Caco-2 (cell line): Measurements from ENCODE around the gene DLGAP4. TPM values are rescaled to one million over a fixed set of nuclear protein-coding genes. Genes with fewer than 3 reads are reported as not detected.
A peak's percentile ranks its signal among the peaks of the same experiment; 100 is the strongest.

Experiments
- BruUV-seq: library from RNA; stranded (reverse); fragments of 400-500 nt; replicated peaks from 2 replicates; lab custom pipeline; 2021; lab: Mats Ljungman, UMichigan
- CTCF ChIA-PET: fragments of 300-600 bp; sonication (Branson Sonifier 250); formaldehyde crosslinking; loops from one replicate; lab custom pipeline; 2022; ENCODE audit warnings: antibody characterized with exemption; lab: Charles Lee
- POLR2A ChIA-PET: fragments of 300-600 bp; sonication (Branson Sonifier 250); formaldehyde crosslinking; loops from one replicate; lab custom pipeline; 2022; ENCODE audit warnings: antibody characterized with exemption; lab: Charles Lee
- DNase-seq, 2 experiments: peaks; one replicate each; pipeline versions ENCODE4 v3.0.0 to v3.0.0-alpha.2; 2020 to 2022
- H3K27me3 ChIP-seq: replicated peaks from 2 replicates; pipeline ENCODE4 v1.6.0; 2011; ENCODE audit warnings: low read length; ENCODE audit not compliant: control insufficient read depth, insufficient read depth
- H3K36me3 ChIP-seq: 2 replicates; pipeline ENCODE4 v1.5.1; 2011; ENCODE audit warnings: low read length; ENCODE audit not compliant: control insufficient read depth, insufficient read depth
- H3K4me1 ChIP-seq: fragments of 250-450 bp; sonication (Bioruptor Pico); 2 replicates; pipeline ENCODE4 v1.5.1; 2020; ENCODE audit warnings: mild to moderate bottlenecking
- H3K4me3 ChIP-seq: 2 replicates; pipeline ENCODE4 v1.5.1; 2011; ENCODE audit warnings: low read depth, mild to moderate bottlenecking, control low read depth, low read length
- H3K9me3 ChIP-seq: fragments of 250-450 bp; sonication (Bioruptor Pico); 2 replicates; pipeline ENCODE4 v1.5.1; 2020; ENCODE audit warnings: mild to moderate bottlenecking, moderate library complexity
- H3K27ac Mint-ChIP-seq: one replicate; pipeline ENCODE4 v1.8.0; 2022; ENCODE audit warnings: mixed read lengths; ENCODE audit not compliant: unreplicated experiment
- H3K27me3 Mint-ChIP-seq: one replicate; pipeline ENCODE4 v1.8.0; 2022; ENCODE audit warnings: mixed read lengths; ENCODE audit not compliant: insufficient read depth, unreplicated experiment
- H3K36me3 Mint-ChIP-seq: one replicate; pipeline ENCODE4 v1.8.0; 2022; ENCODE audit warnings: mild to moderate bottlenecking, mixed read lengths; ENCODE audit not compliant: insufficient read depth, unreplicated experiment
- H3K4me1 Mint-ChIP-seq: one replicate; pipeline ENCODE4 v1.8.0; 2022; ENCODE audit warnings: low read depth, mixed read lengths; ENCODE audit not compliant: unreplicated experiment
- H3K4me3 Mint-ChIP-seq: one replicate; pipeline ENCODE4 v1.8.0; 2022; ENCODE audit warnings: mild to moderate bottlenecking, moderate library complexity, mixed read lengths; ENCODE audit not compliant: unreplicated experiment
- H3K9me3 Mint-ChIP-seq: one replicate; pipeline ENCODE4 v1.8.0; 2022; ENCODE audit warnings: mixed read lengths; ENCODE audit not compliant: unreplicated experiment
- intact Hi-C: fragments of 100-400 bp; cut with micrococcal nuclease; formaldehyde crosslinking; loops from one replicate; pipeline ENCODE4 v1.10.0; 2022; ENCODE audit not compliant: unreplicated experiment
- total RNA-seq: library from RNA; stranded (reverse); gene quantifications from 2 replicates; pipeline ENCODE4 v1.2.3, GENCODE V29; 2022
- TF ChIP-seq, protein P1 (sequence below), 2 experiments: fragments of 200-600 bp in 1 of 2; IDR thresholded peaks; 1 replicate in 1 of 2; 2 replicates in 1 of 2; pipeline versions ENCODE4 v1.5.1 to v1.8.0; 2011 to 2022; ENCODE audit warnings: antibody characterized with exemption in 1 of 2, control low read depth in 1 of 2, inconsistent platforms in 1 of 2, low read depth in 1 of 2, low read length in 1 of 2, mild to moderate bottlenecking in 1 of 2, moderate library complexity in 1 of 2; ENCODE audit not compliant: insufficient read depth in 1 of 2, severe bottlenecking in 1 of 2, unreplicated experiment in 1 of 2

The DLGAP4 gene
- total RNA-seq, 1 experiment from 2014 or later, result 122 TPM

DNA sequence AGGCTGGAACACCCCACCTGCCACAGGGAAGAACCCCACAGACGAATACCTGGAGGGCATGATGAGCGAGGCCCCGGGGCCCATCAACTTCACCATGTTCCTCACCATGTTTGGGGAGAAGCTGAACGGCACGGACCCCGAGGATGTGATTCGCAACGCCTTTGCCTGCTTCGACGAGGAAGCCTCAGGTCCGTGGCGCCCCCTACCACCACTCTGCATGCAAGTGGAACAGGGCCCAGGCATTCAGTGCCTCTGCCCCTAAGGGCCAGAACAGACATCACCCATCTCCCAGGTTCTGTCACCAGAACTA, 241.8 kb downstream of the DLGAP4 start:
- Histone ChIP-seq H3K27me3 (no peaks in the 10 kb centered on the region), H3K4me3 (no peak overlapping the region), H3K9me3 (no peaks in the 10 kb centered on the region), H3K36me3 (no peaks in the 10 kb centered on the region), H3K4me1 (peaks cover 3% of the 10 kb centered on the region)
- peak in 1 of 2 experiments; percentile 68 for DNase-seq
- TF ChIP-seq, protein P1, sequence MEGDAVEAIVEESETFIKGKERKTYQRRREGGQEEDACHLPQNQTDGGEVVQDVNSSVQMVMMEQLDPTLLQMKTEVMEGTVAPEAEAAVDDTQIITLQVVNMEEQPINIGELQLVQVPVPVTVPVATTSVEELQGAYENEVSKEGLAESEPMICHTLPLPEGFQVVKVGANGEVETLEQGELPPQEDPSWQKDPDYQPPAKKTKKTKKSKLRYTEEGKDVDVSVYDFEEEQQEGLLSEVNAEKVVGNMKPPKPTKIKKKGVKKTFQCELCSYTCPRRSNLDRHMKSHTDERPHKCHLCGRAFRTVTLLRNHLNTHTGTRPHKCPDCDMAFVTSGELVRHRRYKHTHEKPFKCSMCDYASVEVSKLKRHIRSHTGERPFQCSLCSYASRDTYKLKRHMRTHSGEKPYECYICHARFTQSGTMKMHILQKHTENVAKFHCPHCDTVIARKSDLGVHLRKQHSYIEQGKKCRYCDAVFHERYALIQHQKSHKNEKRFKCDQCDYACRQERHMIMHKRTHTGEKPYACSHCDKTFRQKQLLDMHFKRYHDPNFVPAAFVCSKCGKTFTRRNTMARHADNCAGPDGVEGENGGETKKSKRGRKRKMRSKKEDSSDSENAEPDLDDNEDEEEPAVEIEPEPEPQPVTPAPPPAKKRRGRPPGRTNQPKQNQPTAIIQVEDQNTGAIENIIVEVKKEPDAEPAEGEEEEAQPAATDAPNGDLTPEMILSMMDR (IDR thresholded peaks at IDR 0.05; ENCODE audit: insufficient read depth in 1 of 2, low read depth in 1 of 2, low read length in 1 of 2, severe bottlenecking in 1 of 2, unreplicated experiment in 1 of 2), result peak; percentile 40 to 46
- POLR2A ChIA-PET, result interaction anchor here (0.6 kb wide), 1 partner anchor 18 kb away, joined by 3 read pairs; no protein-coding TSS in a partner anchor
- H3K27ac Mint-ChIP-seq, result no peak overlapping the region
- CTCF ChIA-PET, result interaction anchor here (1.1 to 1.3 kb wide), 2 partner anchors 14 to 119 kb away, joined by 3 read pairs; no protein-coding TSS in a partner anchor
- H3K9me3 Mint-ChIP-seq, result no peaks in the 10 kb centered on the region
- no peaks in the 10 kb centered on the region for H3K27me3 Mint-ChIP-seq
- intact Hi-C loops, result no loop called here
- peaks cover 56% of the 10 kb centered on the region for H3K36me3 Mint-ChIP-seq
- peaks cover 2% of the 10 kb centered on the region for H3K4me1 Mint-ChIP-seq
- no peak overlapping the region for H3K4me3 Mint-ChIP-seq
- BruUV-seq, result no TSS peak

DNA sequence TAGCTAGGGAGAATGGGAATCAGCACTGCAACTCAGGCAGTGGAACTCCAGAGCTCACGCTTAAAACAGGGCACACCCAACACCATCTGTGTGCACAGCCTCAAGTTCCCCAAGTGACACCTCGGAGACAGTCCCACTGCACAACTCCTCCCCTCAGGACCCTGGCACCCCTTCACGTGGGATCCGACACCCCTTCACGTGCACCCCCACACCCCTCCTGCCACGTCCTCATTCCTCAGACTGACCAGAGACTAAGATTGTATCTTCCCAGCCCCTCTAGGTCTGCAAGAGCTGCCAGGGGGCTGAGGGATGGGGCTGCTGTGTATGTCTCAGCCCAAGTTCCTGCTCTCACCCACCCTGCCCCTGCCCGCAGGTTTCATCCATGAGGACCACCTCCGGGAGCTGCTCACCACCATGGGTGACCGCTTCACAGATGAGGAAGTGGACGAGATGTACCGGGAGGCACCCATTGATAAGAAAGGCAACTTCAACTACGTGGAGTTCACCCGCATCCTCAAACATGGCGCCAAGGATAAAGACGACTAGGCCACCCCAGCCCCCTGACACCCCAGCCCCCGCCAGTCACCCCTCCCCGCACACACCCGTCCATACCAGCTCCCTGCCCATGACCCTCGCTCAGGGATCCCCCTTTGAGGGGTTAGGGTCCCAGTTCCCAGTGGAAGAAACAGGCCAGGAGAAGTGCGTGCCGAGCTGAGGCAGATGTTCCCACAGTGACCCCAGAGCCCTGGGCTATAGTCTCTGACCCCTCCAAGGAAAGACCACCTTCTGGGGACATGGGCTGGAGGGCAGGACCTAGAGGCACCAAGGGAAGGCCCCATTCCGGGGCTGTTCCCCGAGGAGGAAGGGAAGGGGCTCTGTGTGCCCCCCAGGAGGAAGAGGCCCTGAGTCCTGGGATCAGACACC, 242.8 kb downstream of the DLGAP4 start:
- H3K4me1 ChIP-seq, result no peaks in the 10 kb centered on the region
- CTCF ChIA-PET, result interaction anchor here (1.1 to 1.3 kb wide), 2 partner anchors 13 to 118 kb away, joined by 3 read pairs; no protein-coding TSS in a partner anchor
- TF ChIP-seq, protein P1 (IDR thresholded peaks at IDR 0.05; ENCODE audit: insufficient read depth in 1 of 2, low read depth in 1 of 2, low read length in 1 of 2, severe bottlenecking in 1 of 2, unreplicated experiment in 1 of 2), result no peak
- POLR2A ChIA-PET, result interaction anchor here (0.6 kb wide), 1 partner anchor 13 kb away, joined by 9 read pairs; no protein-coding TSS in a partner anchor
- Mint-ChIP-seq H3K27me3 (peaks cover 2% of the 10 kb centered on the region), H3K4me1 (no peaks in the 10 kb centered on the region), H3K36me3 (peaks cover 59% of the 10 kb centered on the region), H3K9me3 (no peaks in the 10 kb centered on the region), H3K27ac (no peak overlapping the region), H3K4me3 (no peak overlapping the region)
- no peak overlapping the region for H3K4me3 ChIP-seq
- intact Hi-C loops, result no loop called here
- DNase-seq, result no peak
- BruUV-seq, result TSS peak; percentile 78
- no peaks in the 10 kb centered on the region for H3K9me3 ChIP-seq
- H3K27me3 ChIP-seq, result no peaks in the 10 kb centered on the region
- no peaks in the 10 kb centered on the region for H3K36me3 ChIP-seq

DNA sequence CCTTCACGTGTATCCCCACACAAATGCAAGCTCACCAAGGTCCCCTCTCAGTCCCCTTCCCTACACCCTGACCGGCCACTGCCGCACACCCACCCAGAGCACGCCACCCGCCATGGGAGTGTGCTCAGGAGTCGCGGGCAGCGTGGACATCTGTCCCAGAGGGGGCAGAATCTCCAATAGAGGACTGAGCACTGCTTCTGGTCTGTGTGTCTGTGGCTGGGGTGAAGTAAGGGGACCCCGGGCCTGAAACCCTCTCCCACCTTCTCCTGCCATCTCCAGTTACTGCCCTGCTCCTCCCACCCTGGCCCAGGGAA, 243.4 kb downstream of the DLGAP4 start:
- POLR2A ChIA-PET, result no interaction called here
- Mint-ChIP-seq H3K27ac (peak overlapping the region; percentile 27), H3K9me3 (no peaks in the 10 kb centered on the region), H3K27me3 (peaks cover 2% of the 10 kb centered on the region), H3K4me3 (no peak overlapping the region), H3K4me1 (no peaks in the 10 kb centered on the region), H3K36me3 (peaks cover 55% of the 10 kb centered on the region)
- Histone ChIP-seq H3K36me3 (no peaks in the 10 kb centered on the region), H3K27me3 (no peaks in the 10 kb centered on the region), H3K4me3 (no peak overlapping the region), H3K4me1 (no peaks in the 10 kb centered on the region), H3K9me3 (no peaks in the 10 kb centered on the region)
- BruUV-seq, result no TSS peak
- intact Hi-C loops, result no loop called here
- TF ChIP-seq, protein P1 (IDR thresholded peaks at IDR 0.05; ENCODE audit: insufficient read depth in 1 of 2, low read depth in 1 of 2, low read length in 1 of 2, severe bottlenecking in 1 of 2, unreplicated experiment in 1 of 2), result no peak
- no peak for DNase-seq
- CTCF ChIA-PET, result no interaction called here
